WTC11 (cell line): ENCODE results near the gene CEBPA.

Source experiments
- CREB1 ChIP-seq: sonication (generic); formaldehyde crosslinking; IDR thresholded peaks from 2 replicates; pipeline ENCODE4 v1.8.0; 2023; ENCODE audit warnings: mild to moderate bottlenecking, missing genetic modification reagents
- CREM ChIP-seq: sonication (generic); formaldehyde crosslinking; IDR thresholded peaks from 2 replicates; pipeline ENCODE4 v1.8.1; 2022; ENCODE audit warnings: mild to moderate bottlenecking, missing genetic modification reagents, moderate library complexity
- NR3C1 ChIP-seq: sonication (generic); formaldehyde crosslinking; conservative IDR thresholded peaks from 2 replicates; pipeline ENCODE4 v1.8.1; 2023; ENCODE audit warnings: low read depth, mild to moderate bottlenecking, missing genetic modification reagents
- SP1 ChIP-seq: sonication (generic); formaldehyde crosslinking; conservative IDR thresholded peaks from 2 replicates; pipeline ENCODE4 v1.8.1; 2022; ENCODE audit warnings: missing genetic modification reagents
- TF ChIP-seq, protein P1 (sequence below): fragments of 200-600 bp; IDR thresholded peaks from 2 replicates; pipeline ENCODE4 v1.8.0; 2022; ENCODE audit warnings: antibody characterized with exemption

- TF ChIP-seq SP1 (CRISPR knock-in tag) = no peak
- no peak for TF ChIP-seq NR3C1 (CRISPR knock-in tag)
- TF ChIP-seq, protein P1, sequence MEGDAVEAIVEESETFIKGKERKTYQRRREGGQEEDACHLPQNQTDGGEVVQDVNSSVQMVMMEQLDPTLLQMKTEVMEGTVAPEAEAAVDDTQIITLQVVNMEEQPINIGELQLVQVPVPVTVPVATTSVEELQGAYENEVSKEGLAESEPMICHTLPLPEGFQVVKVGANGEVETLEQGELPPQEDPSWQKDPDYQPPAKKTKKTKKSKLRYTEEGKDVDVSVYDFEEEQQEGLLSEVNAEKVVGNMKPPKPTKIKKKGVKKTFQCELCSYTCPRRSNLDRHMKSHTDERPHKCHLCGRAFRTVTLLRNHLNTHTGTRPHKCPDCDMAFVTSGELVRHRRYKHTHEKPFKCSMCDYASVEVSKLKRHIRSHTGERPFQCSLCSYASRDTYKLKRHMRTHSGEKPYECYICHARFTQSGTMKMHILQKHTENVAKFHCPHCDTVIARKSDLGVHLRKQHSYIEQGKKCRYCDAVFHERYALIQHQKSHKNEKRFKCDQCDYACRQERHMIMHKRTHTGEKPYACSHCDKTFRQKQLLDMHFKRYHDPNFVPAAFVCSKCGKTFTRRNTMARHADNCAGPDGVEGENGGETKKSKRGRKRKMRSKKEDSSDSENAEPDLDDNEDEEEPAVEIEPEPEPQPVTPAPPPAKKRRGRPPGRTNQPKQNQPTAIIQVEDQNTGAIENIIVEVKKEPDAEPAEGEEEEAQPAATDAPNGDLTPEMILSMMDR = no peak
- no peak for TF ChIP-seq CREB1
- no peak for TF ChIP-seq CREM (CRISPR knock-in tag)
These were observed 49.4 kb downstream of the CEBPA start for GRCh38 chr19:33252971-33253370.
